ENCODE data around the gene SORCS2. TPM values are rescaled to one million over a fixed set of nuclear protein-coding genes. Genes with fewer than 3 reads are reported as not detected.

SORCS2 gene
- total RNA-seq, 1 donor from 2014 or later = 1.2 TPM

DNA sequence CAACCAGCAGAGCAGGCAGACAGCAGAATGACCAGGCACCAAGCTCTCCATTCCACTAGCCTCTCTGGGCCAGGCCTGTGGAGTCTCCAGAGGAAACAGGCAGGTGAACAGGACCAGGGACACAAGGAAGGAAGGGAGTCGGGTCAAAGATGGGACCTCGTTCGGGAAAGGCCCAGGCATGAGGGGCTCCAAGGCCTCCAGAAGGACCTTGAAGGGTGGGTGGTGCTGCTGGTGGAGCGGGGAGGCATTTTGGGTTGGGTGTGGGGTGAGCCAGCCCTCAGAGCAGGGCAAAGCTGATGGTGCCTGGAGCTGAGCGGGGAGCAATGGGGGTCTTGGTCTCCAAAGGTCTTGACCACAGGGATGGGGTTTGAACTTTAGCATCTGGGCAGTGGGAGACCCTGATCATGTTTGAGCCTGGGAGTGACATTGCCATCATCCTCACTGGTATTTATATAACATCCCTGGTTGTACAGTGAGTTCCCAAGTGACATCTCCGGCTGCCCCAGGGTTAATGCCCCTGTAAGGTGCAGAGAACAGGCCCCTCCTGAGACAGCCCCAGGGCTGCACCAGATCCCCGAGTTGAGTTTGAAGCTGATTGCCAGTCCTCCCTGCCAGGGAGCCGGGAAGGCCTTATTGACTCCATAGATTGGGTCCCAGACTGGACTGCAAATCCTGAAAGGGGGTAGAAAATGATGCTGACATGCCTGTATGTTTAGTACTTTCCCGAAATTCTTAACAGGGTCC lies 189.7 kb downstream of the SORCS2 start:
- intact Hi-C loops (cut with DNase I) = no loop called here
- DNase-seq = no peak
- no peak for ATAC-seq (ENCODE audit: poor library complexity)

GRCh38 chr4:7382634-7383014 lies 190.3 kb downstream of the SORCS2 start:
- intact Hi-C loops (cut with DNase I) = no loop called here
- DNase-seq (no peak), ATAC-seq (ENCODE audit: poor library complexity) (no peak)

DNA sequence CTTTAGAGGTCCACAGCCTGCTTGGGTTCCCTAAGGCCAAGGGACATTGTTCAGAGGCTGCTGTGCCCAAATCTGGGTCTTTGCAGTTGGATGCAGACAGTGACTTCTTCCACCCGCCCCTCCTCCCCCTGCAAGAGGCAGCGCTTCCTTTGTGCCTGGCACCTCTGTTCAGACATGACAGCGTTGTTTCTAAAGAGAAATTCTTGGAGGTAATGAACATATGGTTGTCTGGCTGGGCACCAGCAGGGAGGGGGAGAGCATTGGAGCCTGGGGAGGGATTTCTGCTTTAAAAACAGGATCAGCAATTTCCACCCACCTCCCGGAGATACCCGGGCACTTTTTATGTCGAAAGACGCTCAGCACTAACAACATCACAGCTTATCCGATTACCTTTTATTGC lies 190.9 kb downstream of the SORCS2 start:
- intact Hi-C loops (cut with DNase I) = no loop called here
- ATAC-seq (ENCODE audit: poor library complexity) (no peak), DNase-seq (no peak)

DNA sequence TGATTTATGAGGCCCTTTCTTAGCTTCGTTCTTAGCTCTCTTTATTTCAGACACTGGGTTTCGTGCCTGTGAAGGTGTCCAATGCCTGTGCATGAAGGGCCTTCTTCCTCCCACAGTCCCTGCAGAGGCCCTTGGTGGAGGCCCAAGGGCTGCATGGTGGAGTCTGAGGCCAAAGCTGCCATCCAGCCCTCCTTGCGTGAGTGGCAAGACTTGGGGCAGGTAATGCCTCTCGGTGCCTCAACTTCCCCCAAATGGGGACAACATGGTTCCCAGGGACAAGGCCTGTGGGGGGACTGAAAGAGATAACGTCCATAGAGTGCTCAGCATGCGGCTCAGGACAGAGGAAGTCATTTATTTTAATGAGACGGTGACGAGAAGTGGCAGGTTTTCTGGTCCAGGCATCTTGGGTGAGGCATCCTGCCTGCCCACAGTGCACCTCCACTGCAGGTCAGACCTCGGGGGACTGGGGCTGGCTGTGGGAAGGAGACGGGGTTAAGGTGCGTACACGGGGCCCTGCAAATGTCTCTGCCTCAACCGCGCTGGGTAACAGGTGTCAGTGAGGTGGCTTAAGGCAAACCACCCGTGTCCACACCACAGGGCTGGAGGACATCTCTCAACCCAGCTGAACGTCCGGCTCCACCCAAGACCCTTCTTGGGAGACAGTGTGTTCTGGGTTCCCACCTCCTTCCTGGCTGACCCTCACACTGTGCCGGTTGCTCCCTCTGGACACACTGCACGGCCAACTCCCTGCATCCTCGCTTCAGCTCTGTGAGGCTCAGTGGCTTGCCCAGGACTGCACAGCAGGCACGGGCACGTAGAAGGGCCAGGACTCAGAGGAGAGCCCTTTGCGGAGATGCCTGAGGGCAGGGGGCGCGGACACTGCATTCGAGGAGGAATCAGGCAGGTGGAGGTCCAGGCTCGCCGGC lies 191.9 kb downstream of the SORCS2 start:
- DNase-seq = no peak
- ATAC-seq (ENCODE audit: poor library complexity) = no peak
- intact Hi-C loops (cut with DNase I) = no loop called here

DNA sequence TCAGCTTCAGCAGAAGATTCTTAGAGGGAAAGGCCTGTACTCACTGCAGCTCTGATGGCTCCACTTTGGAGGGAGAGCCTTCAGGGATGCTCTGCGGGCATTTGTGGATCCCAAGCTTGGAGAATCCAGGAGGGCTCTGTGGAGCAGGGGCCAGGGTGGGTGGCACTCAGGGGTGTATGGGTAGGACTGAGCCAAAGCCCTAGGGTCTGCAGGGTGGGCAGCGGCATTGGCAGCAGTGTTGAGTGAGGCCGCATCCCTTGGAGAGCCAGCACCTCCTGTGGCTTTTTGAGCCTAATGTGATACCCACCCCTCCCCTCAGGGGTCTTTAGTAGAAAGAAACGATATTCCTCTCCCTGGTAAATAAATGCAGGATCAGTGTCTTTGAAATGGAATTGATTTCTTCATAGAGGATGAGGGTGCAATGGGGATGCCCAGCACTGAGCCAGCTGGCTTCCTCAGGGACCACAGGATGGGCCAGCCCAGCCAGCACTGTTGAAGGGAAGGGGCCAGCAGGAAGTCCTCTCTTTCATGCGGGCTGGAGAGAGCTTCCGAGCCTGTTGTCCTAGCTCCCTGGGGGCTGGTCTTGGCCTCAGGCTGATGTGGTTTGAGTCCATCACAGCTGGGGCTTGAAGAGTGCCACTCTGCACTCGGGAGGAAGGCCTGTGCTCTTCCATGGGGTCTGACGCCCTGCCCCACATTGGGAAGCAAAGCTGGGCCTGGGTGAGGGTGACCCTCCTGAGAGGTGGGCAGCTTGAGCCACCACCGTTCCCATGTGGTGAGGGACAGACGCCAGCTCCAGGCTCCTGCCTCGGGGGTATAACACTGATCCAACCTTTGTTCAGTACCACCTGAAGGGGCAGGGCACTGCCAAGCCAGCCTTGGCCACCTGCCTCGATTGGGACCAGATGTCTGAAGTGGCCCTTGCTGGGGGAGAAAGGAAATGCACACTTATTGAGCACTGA lies 192.9 kb downstream of the SORCS2 start:
- DNase-seq (no peak), ATAC-seq (ENCODE audit: poor library complexity) (no peak)
- intact Hi-C loops (cut with DNase I) = no loop called here

- DNase-seq = no peak
- intact Hi-C loops (cut with DNase I) = no loop called here
- ATAC-seq (ENCODE audit: poor library complexity) = no peak
Measured at GRCh38 chr4:7387925-7388324, 195.6 kb downstream of the SORCS2 start.

DNA sequence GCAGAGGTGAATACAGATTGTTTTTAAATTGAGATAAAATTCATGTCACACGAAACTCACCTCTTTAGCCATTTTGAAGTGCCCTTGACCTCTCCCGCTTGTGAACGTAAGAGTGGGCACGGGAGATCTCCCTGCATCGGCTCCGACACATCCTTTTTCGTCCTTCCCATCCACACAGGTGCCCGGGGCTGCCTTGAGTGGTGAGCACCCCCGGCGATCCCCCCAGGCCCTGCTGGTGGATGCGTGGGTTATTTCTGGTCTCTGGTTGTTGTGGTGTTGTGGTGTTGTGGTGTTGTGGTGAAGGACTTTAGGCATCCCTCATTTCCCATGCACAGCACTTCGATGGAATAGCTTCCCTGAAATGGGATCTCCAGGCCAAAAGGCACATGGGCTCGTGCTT lies 196.3 kb downstream of the SORCS2 start:
- intact Hi-C loops (cut with DNase I) = no loop called here
- DNase-seq (no peak), ATAC-seq (ENCODE audit: poor library complexity) (no peak)

DNA sequence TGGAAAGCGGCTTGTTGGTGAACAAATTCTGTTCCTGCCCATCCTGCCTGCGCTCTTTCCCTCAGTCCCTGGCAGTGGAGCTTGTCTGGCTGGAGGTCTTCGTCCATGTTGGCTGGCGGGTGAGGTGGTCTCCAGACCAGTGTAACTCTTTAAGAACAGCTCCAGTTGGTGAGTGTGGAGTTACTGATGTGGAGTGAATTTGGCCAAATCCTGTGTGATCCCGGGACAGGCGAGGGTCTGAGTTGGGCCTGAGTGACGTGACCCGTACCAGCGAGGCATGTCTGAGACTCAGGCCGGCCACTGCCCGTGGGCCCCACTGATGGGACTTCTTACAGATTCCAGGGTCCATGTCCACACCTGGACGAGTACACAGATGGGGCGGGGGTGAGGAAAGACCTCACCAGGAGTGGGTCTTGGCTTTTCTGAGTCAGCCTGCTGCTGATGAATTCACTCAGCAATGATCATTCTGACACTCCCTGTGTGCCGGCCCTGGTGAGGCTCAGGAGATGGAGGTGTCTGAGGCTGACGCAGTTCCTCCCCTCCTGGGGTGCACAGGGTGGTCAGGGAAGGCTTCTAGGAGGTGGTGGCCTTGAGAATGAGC lies 196.9 kb downstream of the SORCS2 start:
- intact Hi-C loops (cut with DNase I) = no loop called here
- no peak for ATAC-seq (ENCODE audit: poor library complexity)
- DNase-seq = no peak

- DNase-seq (no peak), ATAC-seq (ENCODE audit: poor library complexity) (no peak)
- intact Hi-C loops (cut with DNase I) = no loop called here
Measured at GRCh38 chr4:7389719-7390118, 197.4 kb downstream of the SORCS2 start.

DNA sequence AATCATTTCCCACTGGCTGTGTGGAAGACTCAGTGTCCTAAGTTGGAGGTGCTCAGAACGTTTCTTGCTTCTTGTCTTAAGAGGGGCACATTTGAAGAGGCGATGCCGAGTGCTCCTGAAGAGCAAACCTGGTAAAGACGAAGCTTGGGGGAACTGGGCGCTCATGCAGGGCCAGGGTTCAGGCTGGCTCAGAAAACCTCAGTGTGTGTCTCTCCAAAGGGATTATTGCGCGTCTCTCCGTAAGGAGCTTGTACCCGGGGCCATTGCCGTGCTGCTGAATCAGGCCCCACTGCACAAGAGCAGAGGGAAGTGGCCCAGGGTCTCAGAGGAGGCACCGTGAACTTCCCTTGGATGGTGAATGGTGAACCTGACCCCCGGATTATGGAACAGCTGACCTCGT lies 198.0 kb downstream of the SORCS2 start:
- DNase-seq (no peak), ATAC-seq (ENCODE audit: poor library complexity) (no peak)
- intact Hi-C loops (cut with DNase I) = no loop called here

- intact Hi-C loops (cut with DNase I) = no loop called here
- no peak for DNase-seq
- no peak for ATAC-seq (ENCODE audit: poor library complexity)
Measured at GRCh38 chr4:7390906-7391636, 198.7 kb downstream of the SORCS2 start.

GRCh38 chr4:7391637-7392437 lies 199.5 kb downstream of the SORCS2 start:
- DNase-seq (no peak), ATAC-seq (ENCODE audit: poor library complexity) (no peak)
- intact Hi-C loops (cut with DNase I) = no loop called here

DNA sequence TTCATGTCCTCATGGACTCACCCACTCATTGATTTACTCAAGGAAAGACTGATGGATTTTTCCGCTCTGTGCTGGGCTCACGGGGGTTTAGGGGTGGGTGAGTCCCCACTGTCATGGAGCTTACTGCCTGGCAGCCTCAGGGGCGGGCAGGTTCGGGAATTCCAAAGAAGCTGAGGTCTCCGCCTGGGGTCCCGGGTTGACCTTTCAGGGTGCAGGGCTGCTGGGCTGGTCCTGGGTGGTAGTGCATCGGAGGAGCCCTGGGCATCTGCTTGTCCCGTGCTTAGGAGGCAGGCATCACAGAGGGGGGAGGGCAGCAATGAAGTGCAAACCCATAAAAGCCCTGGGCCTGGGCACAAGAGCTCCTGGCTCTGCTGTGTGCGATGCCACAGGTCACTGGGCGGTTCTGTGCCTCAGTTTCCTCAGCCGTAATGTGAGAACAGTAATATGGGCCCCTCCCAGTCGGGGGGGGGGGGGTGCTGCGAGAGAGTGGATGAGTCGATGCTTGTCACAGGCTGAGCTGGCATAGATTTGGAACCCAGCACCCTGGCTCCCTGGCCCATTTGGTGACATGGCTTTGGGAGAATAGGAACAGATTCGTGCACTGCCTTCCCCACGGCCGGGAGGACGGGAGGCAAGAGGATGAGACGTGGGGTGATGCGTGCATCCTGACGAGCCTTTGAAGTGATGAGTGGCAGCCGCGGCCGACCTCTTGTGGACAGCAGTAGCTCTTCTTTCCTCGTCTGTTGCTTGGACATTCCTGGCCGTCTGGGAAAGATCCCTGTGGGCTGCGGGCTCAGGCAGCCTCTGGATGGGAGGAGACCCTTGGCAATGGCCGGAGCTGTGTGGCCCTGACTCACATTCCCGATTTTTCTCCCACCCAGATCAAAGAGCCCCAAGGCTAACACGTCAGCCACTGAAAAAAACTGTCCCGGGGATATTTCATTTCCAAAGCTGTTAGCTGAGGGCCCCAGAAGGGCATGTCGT lies 200.4 kb downstream of the SORCS2 start:
- DNase-seq = no peak
- ATAC-seq (ENCODE audit: poor library complexity) = peak; percentile 47
- intact Hi-C loops (cut with DNase I) = no loop called here

DNA sequence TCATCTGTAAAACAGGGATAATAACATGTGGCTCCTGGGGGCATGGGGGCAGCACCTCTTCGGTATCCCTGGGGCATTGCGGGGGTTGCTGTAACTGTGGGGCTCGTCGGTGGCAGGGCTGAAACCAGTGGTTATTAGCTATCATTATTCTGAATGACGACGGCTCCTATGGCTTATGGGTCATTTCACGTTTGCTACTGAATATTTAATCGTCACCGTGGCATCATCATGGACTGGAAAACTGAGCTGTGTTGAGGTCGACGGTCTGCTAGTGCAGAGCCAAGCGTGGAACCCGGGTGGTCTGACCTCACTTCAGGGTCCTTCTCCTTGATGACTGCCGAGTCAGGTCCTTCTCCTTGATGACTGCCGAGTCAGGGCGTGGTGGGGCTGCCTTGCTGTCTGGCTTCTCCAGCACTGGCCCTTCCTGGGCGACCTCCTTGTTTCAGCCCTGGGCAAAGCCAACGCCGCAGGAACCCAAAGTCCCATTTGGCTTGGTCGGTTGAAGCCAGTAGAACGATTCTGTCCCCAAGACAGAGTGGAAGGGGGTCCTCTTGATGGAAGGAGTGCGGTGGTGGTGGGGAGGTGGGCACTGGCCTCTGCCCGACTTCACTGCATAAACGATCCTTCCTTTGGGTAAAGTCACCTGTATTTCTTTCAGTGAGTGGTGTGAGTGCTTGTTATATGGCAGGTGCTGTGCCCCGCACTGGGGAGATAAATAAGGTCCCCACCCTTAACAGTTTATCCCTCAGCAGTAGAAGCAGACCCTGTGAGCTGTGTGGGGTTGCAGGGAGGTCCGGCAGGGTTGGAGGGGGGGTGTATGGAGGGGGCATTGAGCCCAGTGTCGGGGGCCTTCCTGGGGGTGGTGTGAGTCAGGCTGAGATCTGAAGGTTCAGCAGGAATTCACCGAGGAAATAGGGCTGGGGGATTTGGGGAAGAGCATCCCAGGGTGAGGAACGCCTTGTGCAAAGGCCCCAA lies 201.6 kb downstream of the SORCS2 start:
- no peak for DNase-seq
- ATAC-seq (ENCODE audit: poor library complexity) = no peak
- intact Hi-C loops (cut with DNase I) = no loop called here

All from Right ventricle myocardium superior (tissue), 1 donor.